ENCODE results near the gene TLN1.

GRCh38 chr9:35776018-35776417, 44.0 kb upstream of the TLN1 start:
- TF ChIP-seq, protein P1, sequence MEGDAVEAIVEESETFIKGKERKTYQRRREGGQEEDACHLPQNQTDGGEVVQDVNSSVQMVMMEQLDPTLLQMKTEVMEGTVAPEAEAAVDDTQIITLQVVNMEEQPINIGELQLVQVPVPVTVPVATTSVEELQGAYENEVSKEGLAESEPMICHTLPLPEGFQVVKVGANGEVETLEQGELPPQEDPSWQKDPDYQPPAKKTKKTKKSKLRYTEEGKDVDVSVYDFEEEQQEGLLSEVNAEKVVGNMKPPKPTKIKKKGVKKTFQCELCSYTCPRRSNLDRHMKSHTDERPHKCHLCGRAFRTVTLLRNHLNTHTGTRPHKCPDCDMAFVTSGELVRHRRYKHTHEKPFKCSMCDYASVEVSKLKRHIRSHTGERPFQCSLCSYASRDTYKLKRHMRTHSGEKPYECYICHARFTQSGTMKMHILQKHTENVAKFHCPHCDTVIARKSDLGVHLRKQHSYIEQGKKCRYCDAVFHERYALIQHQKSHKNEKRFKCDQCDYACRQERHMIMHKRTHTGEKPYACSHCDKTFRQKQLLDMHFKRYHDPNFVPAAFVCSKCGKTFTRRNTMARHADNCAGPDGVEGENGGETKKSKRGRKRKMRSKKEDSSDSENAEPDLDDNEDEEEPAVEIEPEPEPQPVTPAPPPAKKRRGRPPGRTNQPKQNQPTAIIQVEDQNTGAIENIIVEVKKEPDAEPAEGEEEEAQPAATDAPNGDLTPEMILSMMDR (conservative IDR thresholded peaks at IDR 0.05; ENCODE audit: low read depth, low read length): no peak
- TF ChIP-seq EZH2 (IDR thresholded peaks at IDR 0.05; ENCODE audit: borderline replicate concordance, low read depth, low read length, poor library complexity, severe bottlenecking): no peak

Data from A673 (cell line).